ENCODE data around the gene HORMAD1.
"Not testable (repeated sequence)": the region's sequence is repeated elsewhere in the genome, so short reads cannot be mapped to it uniquely, and the experiment has no call there.

The HORMAD1 gene

GRCh38 chr1:150748878-150749719, 28.4 kb upstream of the HORMAD1 start:
- Histone ChIP-seq H3K27me3 (ENCODE audit: control insufficient read depth, insufficient read depth, low read length) (no peaks in the 10 kb centered on the region), H3K9me3 (replicated peaks; ENCODE audit: low read length) (no peaks in the 10 kb centered on the region), H3K4me1 (ENCODE audit: control insufficient read depth, insufficient read depth, low read length) (no peaks in the 10 kb centered on the region), H3K4me2 (ENCODE audit: low read length) (no peak overlapping the region), H3K9ac (ENCODE audit: low read depth, low read length) (no peak overlapping the region), H3K4me3 (ENCODE audit: low read length) (no peak overlapping the region), H3K36me3 (ENCODE audit: insufficient read depth, low read length) (no peaks in the 10 kb centered on the region)

- H3K4me1 ChIP-seq (ENCODE audit: control insufficient read depth, insufficient read depth, low read length) = no peaks in the 10 kb centered on the region
- no peak overlapping the region for H3K9ac ChIP-seq (ENCODE audit: low read depth, low read length)
- H3K4me3 ChIP-seq (ENCODE audit: low read length) = no peak overlapping the region
- H3K27me3 ChIP-seq (ENCODE audit: control insufficient read depth, insufficient read depth, low read length) = no peaks in the 10 kb centered on the region
- no peaks in the 10 kb centered on the region for H3K9me3 ChIP-seq (replicated peaks; ENCODE audit: low read length)
- no peak overlapping the region for H3K4me2 ChIP-seq (ENCODE audit: low read length)
- H3K36me3 ChIP-seq (ENCODE audit: insufficient read depth, low read length) = no peaks in the 10 kb centered on the region
Observed at GRCh38 chr1:150730130-150730721, 9.5 kb upstream of the HORMAD1 start.

GRCh38 chr1:150724336-150724735, 3.6 kb upstream of the HORMAD1 start:
- H3K27me3 ChIP-seq (ENCODE audit: control insufficient read depth, insufficient read depth, low read length) = no peaks in the 10 kb centered on the region
- no peak overlapping the region for H3K9ac ChIP-seq (ENCODE audit: low read depth, low read length)
- no peaks in the 10 kb centered on the region for H3K9me3 ChIP-seq (replicated peaks; ENCODE audit: low read length)

GRCh38 chr1:150720098-150720497, 597 bp downstream of the HORMAD1 start:
- Histone ChIP-seq H3K9me3 (replicated peaks; ENCODE audit: low read length) (no peaks in the 10 kb centered on the region), H3K4me3 (ENCODE audit: low read length) (no peak overlapping the region), H3K4me1 (ENCODE audit: control insufficient read depth, insufficient read depth, low read length) (no peaks in the 10 kb centered on the region), H3K36me3 (ENCODE audit: insufficient read depth, low read length) (no peaks in the 10 kb centered on the region), H3K4me2 (ENCODE audit: low read length) (no peak overlapping the region), H3K27me3 (ENCODE audit: control insufficient read depth, insufficient read depth, low read length) (no peaks in the 10 kb centered on the region), H3K9ac (ENCODE audit: low read depth, low read length) (no peak overlapping the region)

More at GRCh38 chr1:150724336-150724735, 3.6 kb upstream of the HORMAD1 start:
- Histone ChIP-seq H3K36me3 (ENCODE audit: insufficient read depth, low read length) (no peaks in the 10 kb centered on the region), H3K4me3 (ENCODE audit: low read length) (no peak overlapping the region), H3K4me2 (ENCODE audit: low read length) (no peak overlapping the region), H3K4me1 (ENCODE audit: control insufficient read depth, insufficient read depth, low read length) (no peaks in the 10 kb centered on the region)

GRCh38 chr1:150718225-150718891, 2.3 kb downstream of the HORMAD1 start:
- no peak overlapping the region for H3K4me2 ChIP-seq (ENCODE audit: low read length)
- H3K4me3 ChIP-seq (ENCODE audit: low read length) = no peak overlapping the region
- no peaks in the 10 kb centered on the region for H3K9me3 ChIP-seq (replicated peaks; ENCODE audit: low read length)
- no peaks in the 10 kb centered on the region for H3K36me3 ChIP-seq (ENCODE audit: insufficient read depth, low read length)
- no peaks in the 10 kb centered on the region for H3K27me3 ChIP-seq (ENCODE audit: control insufficient read depth, insufficient read depth, low read length)
- no peak overlapping the region for H3K9ac ChIP-seq (ENCODE audit: low read depth, low read length)
- H3K4me1 ChIP-seq (ENCODE audit: control insufficient read depth, insufficient read depth, low read length) = no peaks in the 10 kb centered on the region

GRCh38 chr1:150709031-150709430, 11.7 kb downstream of the HORMAD1 start:
- H3K4me3 ChIP-seq (ENCODE audit: low read length); H3K9ac ChIP-seq (ENCODE audit: low read depth, low read length): not testable (repeated sequence)

GRCh38 chr1:150708595-150708994, 12.1 kb downstream of the HORMAD1 start:
- H3K36me3 ChIP-seq (ENCODE audit: insufficient read depth, low read length) = no peaks in the 10 kb centered on the region
- no peak overlapping the region for H3K9ac ChIP-seq (ENCODE audit: low read depth, low read length)
- H3K4me2 ChIP-seq (ENCODE audit: low read length) = no peak overlapping the region
- no peaks in the 10 kb centered on the region for H3K4me1 ChIP-seq (ENCODE audit: control insufficient read depth, insufficient read depth, low read length)
- H3K27me3 ChIP-seq (ENCODE audit: control insufficient read depth, insufficient read depth, low read length) = no peaks in the 10 kb centered on the region
- no peaks in the 10 kb centered on the region for H3K9me3 ChIP-seq (replicated peaks; ENCODE audit: low read length)
- H3K4me3 ChIP-seq (ENCODE audit: low read length) = no peak overlapping the region

More at GRCh38 chr1:150709031-150709430, 11.7 kb downstream of the HORMAD1 start:
- H3K27me3 ChIP-seq (ENCODE audit: control insufficient read depth, insufficient read depth, low read length); H3K36me3 ChIP-seq (ENCODE audit: insufficient read depth, low read length); H3K4me1 ChIP-seq (ENCODE audit: control insufficient read depth, insufficient read depth, low read length); H3K9me3 ChIP-seq (replicated peaks; ENCODE audit: low read length); H3K4me2 ChIP-seq (ENCODE audit: low read length): not testable (repeated sequence)

- Histone ChIP-seq H3K27me3 (ENCODE audit: control insufficient read depth, insufficient read depth, low read length) (peaks cover 3% of the 10 kb centered on the region), H3K9ac (ENCODE audit: low read depth, low read length) (no peak overlapping the region), H3K36me3 (ENCODE audit: insufficient read depth, low read length) (no peaks in the 10 kb centered on the region), H3K4me3 (ENCODE audit: low read length) (no peak overlapping the region), H3K4me1 (ENCODE audit: control insufficient read depth, insufficient read depth, low read length) (no peaks in the 10 kb centered on the region), H3K4me2 (ENCODE audit: low read length) (no peak overlapping the region), H3K9me3 (replicated peaks; ENCODE audit: low read length) (no peaks in the 10 kb centered on the region)
Observed at GRCh38 chr1:150706091-150706490, 14.6 kb downstream of the HORMAD1 start.

- Histone ChIP-seq H3K9ac (ENCODE audit: low read depth, low read length) (no peak overlapping the region), H3K4me2 (ENCODE audit: low read length) (no peak overlapping the region), H3K4me1 (ENCODE audit: control insufficient read depth, insufficient read depth, low read length) (no peaks in the 10 kb centered on the region), H3K27me3 (ENCODE audit: control insufficient read depth, insufficient read depth, low read length) (peaks cover 4% of the 10 kb centered on the region), H3K9me3 (replicated peaks; ENCODE audit: low read length) (no peaks in the 10 kb centered on the region), H3K4me3 (ENCODE audit: low read length) (no peak overlapping the region), H3K36me3 (ENCODE audit: insufficient read depth, low read length) (no peaks in the 10 kb centered on the region)
Observed at GRCh38 chr1:150703427-150703826, 17.3 kb downstream of the HORMAD1 start.

GRCh38 chr1:150696995-150697927, 23.4 kb downstream of the HORMAD1 start, which contains the start of gene GOLPH3L:
Gene GOLPH3L (minus strand): TSS chr1:150697154. CDS start chr1:150694838, 2,316 bp downstream.
- Histone ChIP-seq H3K4me1 (ENCODE audit: control insufficient read depth, insufficient read depth, low read length) (no peaks in the 10 kb centered on the region), H3K36me3 (ENCODE audit: insufficient read depth, low read length) (peaks cover 13% of the 10 kb centered on the region), H3K27me3 (ENCODE audit: control insufficient read depth, insufficient read depth, low read length) (peaks cover 4% of the 10 kb centered on the region), H3K9ac (ENCODE audit: low read depth, low read length) (peak within 1 kb of the TSS; percentile 76), H3K4me3 (ENCODE audit: low read length) (peak within 1 kb of the TSS; percentile 93), H3K4me2 (ENCODE audit: low read length) (peak within 1 kb of the TSS; percentile 83), H3K9me3 (replicated peaks; ENCODE audit: low read length) (no peaks in the 10 kb centered on the region)

- Histone ChIP-seq H3K4me3 (ENCODE audit: low read length) (peak overlapping the region; percentile 93), H3K9ac (ENCODE audit: low read depth, low read length) (peak overlapping the region; percentile 76), H3K36me3 (ENCODE audit: insufficient read depth, low read length) (peaks cover 13% of the 10 kb centered on the region), H3K9me3 (replicated peaks; ENCODE audit: low read length) (no peaks in the 10 kb centered on the region), H3K4me2 (ENCODE audit: low read length) (peak overlapping the region; percentile 83), H3K4me1 (ENCODE audit: control insufficient read depth, insufficient read depth, low read length) (no peaks in the 10 kb centered on the region), H3K27me3 (ENCODE audit: control insufficient read depth, insufficient read depth, low read length) (peaks cover 4% of the 10 kb centered on the region)
Observed at GRCh38 chr1:150696590-150696989, 24.1 kb downstream of the HORMAD1 start.

All from skeletal muscle satellite cell (primary cell).